Testis (tissue), 3 donors: ENCODE measurements around the gene HAO2. TPM values are rescaled to one million over a fixed set of nuclear protein-coding genes. Genes with fewer than 3 reads are reported as not detected.

ENCODE experiments used
- DNase-seq: peaks from one replicate; pipeline ENCODE4 v3.0.0-alpha.2; 2019
- H3K27ac ChIP-seq, 2 donors: fragments of 200-600 bp; sonication (generic); one replicate each; pipeline ENCODE4 v1.5.1; 2019
- H3K27me3 ChIP-seq: fragments of 200-600 bp; sonication (generic); one replicate; pipeline ENCODE4 v1.5.1; 2019
- H3K36me3 ChIP-seq: fragments of 200-600 bp; sonication (generic); one replicate; pipeline ENCODE4 v1.5.1; 2017; ENCODE audit warnings: low read depth; ENCODE audit errors: missing control alignments
- H3K4me1 ChIP-seq: fragments of 200-600 bp; sonication (generic); one replicate; pipeline ENCODE4 v1.5.1; 2019
- H3K4me3 ChIP-seq, 2 donors: fragments of 200-600 bp; sonication (generic); one replicate each; pipeline ENCODE4 v1.5.1; 2017 to 2019
- H3K9me3 ChIP-seq: fragments of 200-600 bp; sonication (generic); one replicate; pipeline ENCODE4 v1.5.1; 2017
- POLR2A ChIP-seq: fragments of 450-650 bp; IDR thresholded peaks from one replicate; pipeline ENCODE4 v1.6.1; 2017; ENCODE audit warnings: antibody characterized with exemption, mild to moderate bottlenecking, moderate library complexity
- WGBS, 2 donors: methylation state at CpG; one replicate each; pipeline ENCODE4 v1.1.5; 2018; 5-methylcytosine and 5-hydroxymethylcytosine counted together
- intact Hi-C: fragments of 100-400 bp; cut with DNase I; formaldehyde crosslinking; loops from one replicate; pipeline ENCODE4 v1.15.1; 2023; ENCODE audit warnings: low total_unique reads
- polyA plus RNA-seq: library from polyadenylated mRNA; stranded (reverse); fragments of 350-450 nt; fragmentation: Illumina TruSeq; extraction: RNeasy Lipid Tissue Mini Kit (QIAGEN cat#74804); gene quantifications from one replicate; pipeline ENCODE4 v1.2.3, GENCODE V29; 2014; ENCODE audit warnings: low read depth, low replicate concordance; ENCODE audit not compliant: insufficient read depth
- total RNA-seq, 2 donors: library from RNA; depleted of rRNA; stranded (reverse); fragments of >200 nt; gene quantifications; one replicate each; pipeline ENCODE4 v1.2.3, GENCODE V29; 2016
- TF ChIP-seq, protein P1 (sequence below), 3 experiments: fragments of 450-650 bp in 2 of 3; fragments of 200-600 bp in 1 of 3; sonication (generic) in 1 of 3; IDR thresholded peaks; one replicate each; pipeline ENCODE4 v1.5.1; 2016 to 2019; ENCODE audit warnings: antibody characterized with exemption in 3 of 3, mild to moderate bottlenecking in 2 of 3, moderate library complexity in 1 of 3

The HAO2 gene
- total and polyA plus RNA-seq, 3 donors from 2014 or later: not detected

- H3K4me1 ChIP-seq: peaks cover 9% of the 10 kb centered on the region
- H3K27me3 ChIP-seq: no peaks in the 10 kb centered on the region
- no peak overlapping the region for H3K4me3 ChIP-seq
- WGBS, 2 donors: 81 to 88% methylated on average over 1 of the region's 1 CpG
- H3K27ac ChIP-seq: no peak overlapping the region
- no peak for TF ChIP-seq POLR2A
- TF ChIP-seq, protein P1, sequence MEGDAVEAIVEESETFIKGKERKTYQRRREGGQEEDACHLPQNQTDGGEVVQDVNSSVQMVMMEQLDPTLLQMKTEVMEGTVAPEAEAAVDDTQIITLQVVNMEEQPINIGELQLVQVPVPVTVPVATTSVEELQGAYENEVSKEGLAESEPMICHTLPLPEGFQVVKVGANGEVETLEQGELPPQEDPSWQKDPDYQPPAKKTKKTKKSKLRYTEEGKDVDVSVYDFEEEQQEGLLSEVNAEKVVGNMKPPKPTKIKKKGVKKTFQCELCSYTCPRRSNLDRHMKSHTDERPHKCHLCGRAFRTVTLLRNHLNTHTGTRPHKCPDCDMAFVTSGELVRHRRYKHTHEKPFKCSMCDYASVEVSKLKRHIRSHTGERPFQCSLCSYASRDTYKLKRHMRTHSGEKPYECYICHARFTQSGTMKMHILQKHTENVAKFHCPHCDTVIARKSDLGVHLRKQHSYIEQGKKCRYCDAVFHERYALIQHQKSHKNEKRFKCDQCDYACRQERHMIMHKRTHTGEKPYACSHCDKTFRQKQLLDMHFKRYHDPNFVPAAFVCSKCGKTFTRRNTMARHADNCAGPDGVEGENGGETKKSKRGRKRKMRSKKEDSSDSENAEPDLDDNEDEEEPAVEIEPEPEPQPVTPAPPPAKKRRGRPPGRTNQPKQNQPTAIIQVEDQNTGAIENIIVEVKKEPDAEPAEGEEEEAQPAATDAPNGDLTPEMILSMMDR (IDR thresholded peaks at IDR 0.05): no peak
- no peaks in the 10 kb centered on the region for H3K36me3 ChIP-seq
- intact Hi-C loops: no loop called here
- no peak for DNase-seq
- no peaks in the 10 kb centered on the region for H3K9me3 ChIP-seq
These were observed 44.4 kb upstream of the HAO2 start for GRCh38 chr1:119324198-119324597.

- intact Hi-C loops: no loop called here
- Histone ChIP-seq H3K4me3 (no peak overlapping the region), H3K27ac (no peak overlapping the region), H3K4me1 (peaks cover 17% of the 10 kb centered on the region), H3K9me3 (no peaks in the 10 kb centered on the region), H3K36me3 (no peaks in the 10 kb centered on the region), H3K27me3 (no peaks in the 10 kb centered on the region)
- TF ChIP-seq POLR2A: no peak
- 77 to 85% methylated on average over 7 of the region's 7 CpGs for WGBS, 2 donors
- DNase-seq: no peak
These were observed 42.3 kb upstream of the HAO2 start for GRCh38 chr1:119326251-119326650.

DNA sequence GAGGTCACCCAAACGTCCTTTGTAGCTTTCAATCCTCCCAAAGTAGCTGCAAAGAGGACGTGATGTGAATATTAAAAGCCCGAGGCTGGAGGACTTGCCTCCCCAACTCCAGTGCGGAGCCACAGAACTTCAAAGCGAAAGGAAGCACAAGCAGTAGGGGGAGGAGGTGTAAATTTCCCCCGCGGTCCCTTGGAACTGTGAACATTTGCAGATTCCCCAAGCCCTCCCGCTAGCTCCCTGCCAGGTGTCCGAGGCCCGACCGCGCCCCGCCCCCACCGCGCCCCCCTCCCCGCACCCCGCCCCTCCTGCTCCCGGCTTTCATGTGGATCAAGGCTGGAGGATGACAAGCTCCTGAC, 41.5 kb upstream of the HAO2 start:
- 7 to 10% methylated on average over 7 to 18 of the region's 18 CpGs for WGBS, 2 donors
- no peak for DNase-seq
- H3K27ac ChIP-seq: no peak overlapping the region

DNA sequence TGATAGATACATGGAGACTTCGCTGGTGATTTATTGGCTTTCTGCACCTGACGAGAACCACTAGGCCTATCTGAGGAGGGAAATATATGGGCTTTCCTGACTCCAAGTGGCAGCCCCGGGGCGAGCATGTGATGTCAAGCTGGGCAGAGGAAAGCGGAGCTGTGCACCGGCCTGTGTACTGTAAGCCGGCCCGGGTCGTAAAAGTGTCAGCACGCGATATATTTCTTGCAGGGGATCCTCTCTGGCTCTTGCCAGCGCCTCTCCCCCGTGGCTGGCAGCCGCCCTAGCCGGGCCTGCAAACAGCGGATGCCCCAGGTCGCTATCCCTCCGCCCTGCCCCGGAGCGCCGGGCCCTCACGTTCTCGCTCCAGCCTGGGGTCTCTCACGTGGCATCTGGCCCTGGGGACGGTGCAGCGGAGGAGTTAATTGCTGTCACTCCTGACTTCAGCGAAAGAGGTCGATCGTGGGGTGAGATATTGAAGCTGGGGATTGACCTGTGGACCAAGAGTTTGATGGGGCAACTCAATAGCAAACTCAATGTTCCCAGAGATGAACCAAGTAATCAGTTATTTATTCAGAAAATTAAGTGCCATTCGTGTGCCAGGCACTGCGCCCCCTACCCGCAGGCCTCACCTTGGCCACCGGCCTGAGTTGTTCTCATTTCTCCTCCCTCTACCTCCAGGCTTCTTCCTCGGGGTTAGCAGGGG, 41.0 kb upstream of the HAO2 start:
- Histone ChIP-seq H3K9me3 (no peaks in the 10 kb centered on the region), H3K27ac (no peak overlapping the region), H3K4me1 (peaks cover 25% of the 10 kb centered on the region), H3K36me3 (no peaks in the 10 kb centered on the region), H3K4me3 (peak overlapping the region; percentile 34 to 57), H3K27me3 (no peaks in the 10 kb centered on the region)
- 8 to 13% methylated on average over 30 to 34 of the region's 34 CpGs for WGBS, 2 donors
- intact Hi-C loops: no loop called here
- TF ChIP-seq, protein P1 (IDR thresholded peaks at IDR 0.05): no peak
- TF ChIP-seq POLR2A: no peak
- DNase-seq: peak; percentile 48

More for the DNA sequence above, 41.5 kb upstream of the HAO2 start:
- no peak for TF ChIP-seq POLR2A
- TF ChIP-seq, protein P1 (IDR thresholded peaks at IDR 0.05): no peak
- Histone ChIP-seq H3K4me3 (peak overlapping the region; percentile 34 to 57), H3K4me1 (peaks cover 19% of the 10 kb centered on the region), H3K27me3 (no peaks in the 10 kb centered on the region), H3K36me3 (no peaks in the 10 kb centered on the region), H3K9me3 (no peaks in the 10 kb centered on the region)
- intact Hi-C loops: no loop called here

DNA sequence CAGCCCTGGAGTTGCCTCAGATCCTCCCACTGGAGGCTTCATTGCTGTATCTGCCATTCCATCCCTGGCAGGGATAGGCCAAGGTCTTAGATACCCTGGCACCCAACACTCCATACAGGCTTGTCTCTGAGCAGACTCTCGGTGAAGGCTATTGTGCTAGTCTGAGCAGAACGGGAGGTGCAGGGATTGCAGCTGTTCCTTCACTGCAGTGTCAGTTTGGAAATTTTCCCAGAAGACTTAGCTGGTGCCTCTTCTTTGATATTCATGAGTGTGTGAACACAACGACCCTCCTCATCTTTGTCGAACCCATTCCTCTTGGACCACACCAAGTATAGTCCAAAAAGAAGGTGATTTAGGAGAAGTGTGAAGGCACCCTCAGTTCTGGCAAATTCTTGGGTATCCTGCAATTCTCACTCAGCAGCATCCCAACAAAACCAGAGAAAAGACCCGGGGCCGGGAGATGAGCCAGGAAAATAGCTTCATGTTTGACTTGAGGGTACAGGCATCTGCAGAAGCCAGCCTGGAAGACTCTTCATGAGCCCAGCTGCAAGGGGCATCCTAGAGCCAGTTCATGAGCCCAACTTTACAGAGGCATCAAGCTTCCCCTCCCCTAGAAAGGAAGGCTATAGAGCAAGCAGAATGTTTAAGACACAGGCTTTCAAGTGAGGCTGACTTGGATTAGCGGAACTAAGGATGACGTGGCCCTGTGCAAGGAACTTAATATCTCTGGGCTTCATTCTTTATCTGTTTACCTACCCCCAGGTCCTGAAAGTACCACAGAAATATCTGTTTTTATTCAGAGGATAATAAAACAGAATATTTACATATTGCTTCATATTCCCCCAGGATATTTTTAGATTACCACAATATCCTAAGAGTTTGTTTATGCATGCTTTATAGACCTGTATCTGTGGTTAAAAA, 38.8 kb upstream of the HAO2 start:
- WGBS, 2 donors: 51 to 67% methylated on average over 8 of the region's 8 CpGs
- no peak for TF ChIP-seq POLR2A
- TF ChIP-seq, protein P1 (IDR thresholded peaks at IDR 0.05): no peak
- H3K27ac ChIP-seq: peak overlapping the region in 1 of 2 donors; percentile 59
- no peaks in the 10 kb centered on the region for H3K9me3 ChIP-seq
- H3K4me3 ChIP-seq: no peak overlapping the region
- H3K27me3 ChIP-seq: no peaks in the 10 kb centered on the region
- DNase-seq: no peak
- intact Hi-C loops: no loop called here
- no peaks in the 10 kb centered on the region for H3K36me3 ChIP-seq
- H3K4me1 ChIP-seq: peaks cover 25% of the 10 kb centered on the region
